BLaER1 (cell line): ENCODE measurements around the gene GJB2.

ENCODE experiments used
- H3K27ac ChIP-seq: shearing (Covaris generic); formaldehyde crosslinking; 2 replicates; pipeline ENCODE4 v1.8.1; 2022
- H3K27me3 ChIP-seq: shearing (Covaris generic); formaldehyde crosslinking; 2 replicates; pipeline ENCODE4 v1.8.1; 2022
- H3K36me3 ChIP-seq: shearing (Covaris generic); formaldehyde crosslinking; 2 replicates; pipeline ENCODE4 v1.8.1; 2022
- H3K4me1 ChIP-seq: shearing (Covaris generic); formaldehyde crosslinking; 2 replicates; pipeline ENCODE4 v1.8.1; 2022
- H3K4me2 ChIP-seq: shearing (Covaris generic); formaldehyde crosslinking; 2 replicates; pipeline ENCODE4 v1.8.1; 2022
- H3K4me3 ChIP-seq: shearing (Covaris generic); formaldehyde crosslinking; 2 replicates; pipeline ENCODE4 v1.8.1; 2022
- H3K9ac ChIP-seq: shearing (Covaris generic); formaldehyde crosslinking; 2 replicates; pipeline ENCODE4 v1.8.1; 2022
- H3K9me3 ChIP-seq: shearing (Covaris generic); formaldehyde crosslinking; 2 replicates; pipeline ENCODE4 v1.8.1; 2022
- H4K20me1 ChIP-seq: shearing (Covaris generic); formaldehyde crosslinking; 2 replicates; pipeline ENCODE4 v1.8.1; 2022
- Cebpa-rat ChIP-seq: shearing (Covaris generic); IDR thresholded peaks from 2 replicates; pipeline ENCODE4 v1.8.1; 2022

Gene GJB2

DNA sequence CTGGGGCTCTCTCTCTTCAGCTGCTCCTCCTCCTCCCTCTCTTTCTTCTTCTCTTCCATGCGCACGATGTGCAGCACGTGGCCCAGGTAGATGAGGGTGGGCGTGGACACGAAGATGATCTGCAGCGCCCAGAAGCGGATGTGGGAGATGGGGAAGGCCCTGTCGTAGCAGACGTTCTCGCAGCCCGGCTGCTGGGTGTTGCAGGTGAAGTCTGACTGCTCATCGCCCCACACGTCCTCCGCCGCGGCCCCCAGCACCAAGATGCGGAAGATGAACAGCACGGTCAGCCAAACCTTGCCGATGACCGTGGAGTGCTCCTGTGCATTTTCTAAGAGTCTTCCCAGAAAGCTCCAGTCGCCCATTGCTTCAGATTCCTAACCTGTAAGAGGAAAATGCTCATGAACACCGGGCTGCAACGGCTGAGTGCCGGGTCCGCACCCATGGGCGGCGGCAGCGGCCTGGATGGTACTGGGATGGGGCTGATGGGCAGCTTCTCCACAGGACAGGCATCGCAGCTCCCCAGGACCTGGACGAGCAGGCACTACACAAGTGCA, 49.7 kb downstream of the GJB2 start:
- Histone ChIP-seq H4K20me1 (no peaks in the 10 kb centered on the region), H3K27ac (no peak overlapping the region), H3K9ac (no peak overlapping the region), H3K4me2 (no peak overlapping the region), H3K36me3 (no peaks in the 10 kb centered on the region), H3K27me3 (0 out of 2 replicates have a peak, but pooled peaks cover 4% of the 10 kb centered on the region), H3K4me3 (no peak overlapping the region), H3K9me3 (peaks cover 5% of the 10 kb centered on the region; the same call in 1 of the 2 replicates), H3K4me1 (no peaks in the 10 kb centered on the region)
- TF ChIP-seq Cebpa-rat: no peak

DNA sequence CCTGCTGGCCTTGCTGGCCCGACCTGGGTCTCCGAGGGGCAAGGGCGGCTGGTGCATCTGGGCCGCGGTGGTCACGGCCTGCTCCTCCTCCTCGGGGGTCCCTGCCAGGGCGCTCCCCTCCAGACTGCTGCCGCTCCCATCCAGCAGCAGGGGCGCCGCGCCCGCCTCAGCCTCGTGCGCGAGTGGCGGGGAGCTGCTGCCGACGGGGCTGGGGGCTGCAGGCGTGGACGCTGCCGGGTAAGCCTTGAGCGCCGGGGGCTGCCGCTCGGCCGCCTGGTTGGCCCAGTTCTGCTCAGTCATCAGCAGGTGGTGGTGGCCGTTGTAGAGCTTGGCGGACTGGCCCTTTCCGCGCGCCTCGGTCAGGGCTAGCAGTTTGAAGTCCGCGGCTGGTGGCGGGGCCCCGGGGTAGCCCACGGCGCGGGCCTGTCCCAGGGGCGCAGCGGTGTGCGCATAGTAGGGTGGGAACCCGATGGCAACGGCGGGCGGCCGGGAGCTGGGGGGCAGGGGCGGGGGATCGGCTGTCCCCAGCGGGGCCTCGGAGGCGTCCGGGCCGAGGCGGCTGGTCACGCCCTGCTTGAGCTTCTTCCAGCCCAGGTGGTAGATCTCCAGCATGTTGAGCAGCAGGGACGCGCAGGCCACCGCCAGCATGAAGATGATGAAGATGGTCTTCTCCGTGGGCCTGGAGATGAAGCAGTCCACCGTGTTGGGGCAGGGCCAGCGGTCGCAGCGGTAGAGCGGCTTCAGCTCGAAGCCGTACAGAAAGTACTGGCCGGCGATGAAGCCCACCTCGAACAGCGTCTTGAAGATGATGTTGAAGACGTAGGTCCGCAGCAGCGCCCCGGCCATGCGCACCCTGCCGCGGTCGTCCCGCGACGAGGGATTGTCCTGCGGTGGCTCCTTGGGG, 50.5 kb downstream of the GJB2 start:
- H3K4me3 ChIP-seq: no peak overlapping the region
- no peak overlapping the region for H3K27ac ChIP-seq
- H3K27me3 ChIP-seq: peaks cover 11% of the 10 kb centered on the region; the same call in 1 of the 2 replicates
- no peaks in the 10 kb centered on the region for H3K36me3 ChIP-seq
- no peaks in the 10 kb centered on the region for H4K20me1 ChIP-seq
- H3K9ac ChIP-seq: no peak overlapping the region
- H3K9me3 ChIP-seq: peaks cover 5% of the 10 kb centered on the region; the same call in 1 of the 2 replicates
- H3K4me2 ChIP-seq: no peak overlapping the region
- no peaks in the 10 kb centered on the region for H3K4me1 ChIP-seq
- TF ChIP-seq Cebpa-rat: no peak

DNA sequence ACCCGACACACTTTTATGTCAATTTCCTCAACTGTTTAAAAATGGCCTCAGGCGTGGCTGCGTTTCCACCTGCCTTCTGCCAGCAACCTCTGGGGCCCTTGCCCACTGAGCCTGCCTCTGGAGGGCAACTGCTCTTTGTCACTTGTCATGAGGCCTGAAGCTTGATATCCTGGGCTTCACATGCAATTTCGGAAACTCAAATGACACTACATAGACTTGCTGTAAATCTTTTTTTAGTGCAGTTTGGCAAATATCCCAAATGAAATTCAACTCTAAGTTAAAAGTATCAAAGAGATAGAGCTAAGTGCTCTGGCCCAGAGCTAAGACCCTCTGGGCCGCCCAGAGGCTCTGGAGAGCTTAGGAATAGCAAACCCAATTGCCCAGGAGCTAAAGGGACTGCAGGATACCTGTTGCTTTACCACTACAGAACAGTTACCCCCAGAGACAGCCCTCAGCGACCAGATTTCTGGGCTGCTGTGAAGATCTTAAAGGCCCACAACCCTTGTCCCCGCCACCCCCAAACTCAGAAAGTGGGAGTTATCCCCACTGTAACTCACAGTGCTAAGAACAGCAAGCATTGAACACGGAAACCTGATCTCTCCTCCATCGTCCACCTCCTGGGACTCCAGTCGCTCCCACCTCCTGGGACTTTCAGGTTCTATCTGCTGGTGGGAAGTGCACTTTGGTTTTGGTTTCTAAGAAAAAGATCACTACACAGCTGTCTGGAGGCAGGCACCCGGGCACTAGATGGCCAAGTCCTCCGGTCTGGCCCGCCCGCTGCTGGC, 51.3 kb downstream of the GJB2 start:
- H4K20me1 ChIP-seq: no peaks in the 10 kb centered on the region
- H3K36me3 ChIP-seq: no peaks in the 10 kb centered on the region
- H3K27me3 ChIP-seq: peaks cover 14% of the 10 kb centered on the region
- H3K4me3 ChIP-seq: no peak overlapping the region
- no peak overlapping the region for H3K27ac ChIP-seq
- TF ChIP-seq Cebpa-rat: no peak
- H3K4me2 ChIP-seq: no peak overlapping the region
- H3K4me1 ChIP-seq: no peaks in the 10 kb centered on the region
- H3K9ac ChIP-seq: no peak overlapping the region
- peaks cover 5% of the 10 kb centered on the region; the same call in 1 of the 2 replicates for H3K9me3 ChIP-seq

DNA sequence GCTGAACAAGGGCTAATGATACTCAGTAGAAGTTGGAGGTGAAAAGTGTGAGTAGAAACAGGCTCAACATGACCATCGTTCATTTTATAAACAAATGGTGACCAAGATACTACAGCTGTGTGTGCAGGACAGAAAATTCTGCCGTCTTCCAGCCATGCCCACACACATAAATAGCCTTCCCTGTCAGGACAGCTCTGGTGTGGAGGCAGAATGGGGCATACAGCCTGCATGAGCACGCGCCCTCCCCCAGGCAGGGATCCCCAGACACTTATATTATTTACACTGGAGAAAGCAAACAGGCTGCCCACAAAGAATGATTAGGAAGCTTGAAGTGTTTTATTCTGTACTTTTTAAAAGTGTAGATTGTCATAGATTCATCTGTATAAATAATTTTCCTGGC, 52.3 kb downstream of the GJB2 start:
- no peak for TF ChIP-seq Cebpa-rat
- Histone ChIP-seq H3K36me3 (no peaks in the 10 kb centered on the region), H3K4me2 (no peak overlapping the region), H3K4me1 (no peaks in the 10 kb centered on the region), H3K9ac (no peak overlapping the region), H3K9me3 (peaks cover 5% of the 10 kb centered on the region; the same call in 1 of the 2 replicates), H3K4me3 (no peak overlapping the region), H4K20me1 (no peaks in the 10 kb centered on the region), H3K27ac (no peak overlapping the region), H3K27me3 (peaks cover 14% of the 10 kb centered on the region)

DNA sequence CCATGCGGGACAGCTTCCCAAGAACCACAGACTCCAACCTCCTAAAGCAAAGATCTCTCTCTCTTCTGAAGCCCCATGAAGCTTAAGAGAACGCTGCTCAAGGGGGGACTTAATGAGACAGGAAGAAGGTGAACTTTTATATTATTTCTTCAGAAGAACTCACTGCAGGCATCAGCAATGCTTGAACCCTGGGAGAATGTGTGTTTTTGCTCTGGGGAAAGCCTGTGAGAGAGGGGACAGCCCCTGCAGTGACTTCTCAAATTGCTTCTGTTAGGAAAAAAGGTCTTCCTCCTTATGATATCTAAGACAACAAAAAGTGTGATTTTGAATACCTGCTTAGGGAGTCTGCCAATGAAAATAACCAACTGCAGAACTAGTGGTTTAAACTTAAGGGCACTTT, 54.9 kb downstream of the GJB2 start:
- no peaks in the 10 kb centered on the region for H3K36me3 ChIP-seq
- no peak overlapping the region for H3K4me3 ChIP-seq
- H3K27ac ChIP-seq: no peak overlapping the region
- no peak overlapping the region for H3K4me2 ChIP-seq
- H3K27me3 ChIP-seq: peaks cover 14% of the 10 kb centered on the region
- H3K9ac ChIP-seq: no peak overlapping the region
- peaks cover 5% of the 10 kb centered on the region; the same call in 1 of the 2 replicates for H3K9me3 ChIP-seq
- H4K20me1 ChIP-seq: no peaks in the 10 kb centered on the region
- H3K4me1 ChIP-seq: no peaks in the 10 kb centered on the region
- TF ChIP-seq Cebpa-rat: no peak
